Loucy (cell line): Measurements from ENCODE around the gene ST8SIA5.

ENCODE experiments used
- H2AFZ ChIP-seq: fragments of 200-600 bp; sonication (generic); 2 replicates; pipeline ENCODE4 v1.6.0; 2016; ENCODE audit warnings: antibody characterized with exemption, mild to moderate bottlenecking, low read length, moderate library complexity
- H3F3A ChIP-seq: fragments of 200-600 bp; 2 replicates; pipeline ENCODE4 v1.6.0; 2016; ENCODE audit warnings: antibody characterized with exemption, low read depth, mild to moderate bottlenecking
- H3K27me3 ChIP-seq: fragments of 200-600 bp; sonication (generic); 2 replicates; pipeline ENCODE4 v1.6.1; 2014; ENCODE audit warnings: low read length, mild to moderate bottlenecking; ENCODE audit not compliant: insufficient read depth, poor library complexity, severe bottlenecking
- H3K36me3 ChIP-seq: fragments of 200-600 bp; sonication (generic); 2 replicates; pipeline ENCODE4 v1.6.1; 2016; ENCODE audit warnings: low read length; ENCODE audit not compliant: insufficient read depth
- H3K4me1 ChIP-seq: fragments of 200-600 bp; sonication (generic); 2 replicates; pipeline ENCODE4 v1.5.1; 2014; ENCODE audit warnings: low read length, mild to moderate bottlenecking; ENCODE audit not compliant: insufficient read depth, poor library complexity, severe bottlenecking
- H3K4me2 ChIP-seq: fragments of 200-600 bp; sonication (generic); 2 replicates; pipeline ENCODE4 v1.6.0; 2014; ENCODE audit warnings: antibody characterized with exemption, low read length, low read depth, mild to moderate bottlenecking; ENCODE audit not compliant: poor library complexity, severe bottlenecking
- H3K4me3 ChIP-seq: fragments of 200-600 bp; sonication (generic); 2 replicates; pipeline ENCODE4 v1.5.1; 2014; ENCODE audit warnings: low read length, mild to moderate bottlenecking, mixed read lengths; ENCODE audit not compliant: poor library complexity, severe bottlenecking
- H3K79me2 ChIP-seq: fragments of 200-600 bp; sonication (generic); 2 replicates; pipeline ENCODE4 v1.6.1; 2014; ENCODE audit warnings: low read length; ENCODE audit not compliant: insufficient read depth
- H3K9ac ChIP-seq: fragments of 200-600 bp; sonication (generic); 2 replicates; pipeline ENCODE4 v1.6.0; 2014; ENCODE audit warnings: mild to moderate bottlenecking, low read depth, low read length, moderate library complexity; ENCODE audit not compliant: poor library complexity, severe bottlenecking
- H3K9me2 ChIP-seq: fragments of 200-600 bp; sonication (generic); replicated peaks from 2 replicates; pipeline ENCODE4 v1.6.1; 2016; ENCODE audit warnings: low read depth, low read length, mixed read lengths
- H3K9me3 ChIP-seq: fragments of 200-600 bp; sonication (generic); 2 replicates; pipeline ENCODE4 v1.6.1; 2014; ENCODE audit warnings: mild to moderate bottlenecking, antibody characterized with exemption, low read length, low read depth; ENCODE audit not compliant: insufficient read depth
- H4K20me1 ChIP-seq: fragments of 200-600 bp; sonication (generic); 2 replicates; pipeline ENCODE4 v1.6.0; 2014; ENCODE audit warnings: antibody characterized with exemption, low read length, mild to moderate bottlenecking; ENCODE audit not compliant: insufficient read depth, poor library complexity, severe bottlenecking
- EZH2phosphoT487 ChIP-seq: fragments of 200-600 bp; IDR thresholded peaks from 2 replicates; pipeline ENCODE4 v1.6.1; 2018; ENCODE audit warnings: antibody characterized with exemption, mild to moderate bottlenecking, moderate library complexity, borderline replicate concordance
- TF ChIP-seq, protein P1 (sequence below): fragments of 200-600 bp; sonication (generic); conservative IDR thresholded peaks from 2 replicates; pipeline ENCODE4 v1.5.1; 2014; ENCODE audit warnings: mild to moderate bottlenecking, antibody characterized with exemption, low read length

ST8SIA5 gene

DNA sequence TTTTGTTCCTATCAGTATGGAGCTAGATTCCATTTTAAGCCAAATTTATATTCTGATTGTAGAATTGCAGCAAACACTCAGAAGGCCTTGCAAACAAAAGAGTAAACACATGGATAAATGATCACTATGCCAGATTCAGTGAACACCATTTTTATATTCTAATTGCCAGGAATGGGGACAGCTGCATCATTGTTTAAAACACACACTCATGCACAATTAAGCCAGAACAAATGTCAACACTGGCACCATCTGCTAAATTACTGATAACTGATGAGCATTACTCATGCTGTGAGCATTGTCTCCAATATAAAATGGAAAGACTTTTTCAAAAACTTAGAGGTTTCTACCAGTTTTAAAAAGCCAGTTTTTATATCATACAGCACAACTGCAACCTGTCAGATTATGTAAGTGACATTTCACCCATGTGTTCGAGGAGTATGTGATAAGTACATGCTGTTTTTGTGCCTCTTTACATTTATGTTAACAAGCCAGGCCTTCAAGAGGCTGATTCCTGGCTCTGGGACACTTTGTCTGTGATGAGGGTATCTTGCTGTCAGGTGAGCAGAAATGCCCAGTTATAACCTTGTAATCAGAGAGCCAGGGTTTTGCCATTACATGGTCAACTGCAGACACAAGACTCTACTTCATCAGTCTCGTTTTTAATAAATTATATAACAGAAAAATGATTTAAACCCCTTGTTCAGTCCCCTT lies 4.4 kb upstream of the ST8SIA5 start:
- Histone ChIP-seq H3K36me3 (no peaks in the 10 kb centered on the region), H4K20me1 (no peaks in the 10 kb centered on the region), H3K9ac (no peak overlapping the region), H3K9me2 (no peaks in the 10 kb centered on the region), H3K4me2 (no peak overlapping the region), H3F3A (no peaks in the 10 kb centered on the region), H3K79me2 (no peaks in the 10 kb centered on the region), H3K4me1 (no peaks in the 10 kb centered on the region), H3K27me3 (no peaks in the 10 kb centered on the region), H3K9me3 (no peaks in the 10 kb centered on the region), H3K4me3 (no peak overlapping the region), H2AFZ (no peak overlapping the region)
- TF ChIP-seq, protein P1, sequence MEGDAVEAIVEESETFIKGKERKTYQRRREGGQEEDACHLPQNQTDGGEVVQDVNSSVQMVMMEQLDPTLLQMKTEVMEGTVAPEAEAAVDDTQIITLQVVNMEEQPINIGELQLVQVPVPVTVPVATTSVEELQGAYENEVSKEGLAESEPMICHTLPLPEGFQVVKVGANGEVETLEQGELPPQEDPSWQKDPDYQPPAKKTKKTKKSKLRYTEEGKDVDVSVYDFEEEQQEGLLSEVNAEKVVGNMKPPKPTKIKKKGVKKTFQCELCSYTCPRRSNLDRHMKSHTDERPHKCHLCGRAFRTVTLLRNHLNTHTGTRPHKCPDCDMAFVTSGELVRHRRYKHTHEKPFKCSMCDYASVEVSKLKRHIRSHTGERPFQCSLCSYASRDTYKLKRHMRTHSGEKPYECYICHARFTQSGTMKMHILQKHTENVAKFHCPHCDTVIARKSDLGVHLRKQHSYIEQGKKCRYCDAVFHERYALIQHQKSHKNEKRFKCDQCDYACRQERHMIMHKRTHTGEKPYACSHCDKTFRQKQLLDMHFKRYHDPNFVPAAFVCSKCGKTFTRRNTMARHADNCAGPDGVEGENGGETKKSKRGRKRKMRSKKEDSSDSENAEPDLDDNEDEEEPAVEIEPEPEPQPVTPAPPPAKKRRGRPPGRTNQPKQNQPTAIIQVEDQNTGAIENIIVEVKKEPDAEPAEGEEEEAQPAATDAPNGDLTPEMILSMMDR = no peak
- TF ChIP-seq EZH2phosphoT487 = no peak

DNA sequence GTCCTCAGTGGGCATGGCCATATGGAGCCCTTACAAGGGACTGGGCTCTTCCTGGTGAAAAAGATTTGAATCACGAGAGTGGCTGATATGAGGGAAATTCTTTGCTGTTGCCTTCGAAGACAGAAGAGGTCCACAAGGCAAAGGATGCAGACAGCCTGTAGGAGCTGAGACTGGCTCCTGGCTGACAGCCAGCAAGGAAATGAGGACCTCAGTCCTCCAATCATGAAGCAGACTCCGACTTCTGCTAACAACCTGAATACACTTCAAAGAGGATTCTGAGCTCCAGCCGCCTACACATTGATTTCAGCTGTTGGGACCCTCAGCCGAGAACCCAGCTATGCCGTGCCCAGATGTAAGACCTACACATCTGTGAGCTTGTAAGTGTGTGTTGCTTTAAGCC lies 3.0 kb upstream of the ST8SIA5 start:
- no peak for TF ChIP-seq EZH2phosphoT487
- TF ChIP-seq, protein P1 = no peak
- no peaks in the 10 kb centered on the region for H3K79me2 ChIP-seq
- no peaks in the 10 kb centered on the region for H3K4me1 ChIP-seq
- H3K36me3 ChIP-seq = no peaks in the 10 kb centered on the region
- no peaks in the 10 kb centered on the region for H3K9me2 ChIP-seq
- no peak overlapping the region for H3K4me2 ChIP-seq
- H2AFZ ChIP-seq = no peak overlapping the region
- no peaks in the 10 kb centered on the region for H3K27me3 ChIP-seq
- H3F3A ChIP-seq = no peaks in the 10 kb centered on the region
- H3K9ac ChIP-seq = no peak overlapping the region
- H3K9me3 ChIP-seq = no peaks in the 10 kb centered on the region
- H4K20me1 ChIP-seq = no peaks in the 10 kb centered on the region
- H3K4me3 ChIP-seq = no peak overlapping the region

DNA sequence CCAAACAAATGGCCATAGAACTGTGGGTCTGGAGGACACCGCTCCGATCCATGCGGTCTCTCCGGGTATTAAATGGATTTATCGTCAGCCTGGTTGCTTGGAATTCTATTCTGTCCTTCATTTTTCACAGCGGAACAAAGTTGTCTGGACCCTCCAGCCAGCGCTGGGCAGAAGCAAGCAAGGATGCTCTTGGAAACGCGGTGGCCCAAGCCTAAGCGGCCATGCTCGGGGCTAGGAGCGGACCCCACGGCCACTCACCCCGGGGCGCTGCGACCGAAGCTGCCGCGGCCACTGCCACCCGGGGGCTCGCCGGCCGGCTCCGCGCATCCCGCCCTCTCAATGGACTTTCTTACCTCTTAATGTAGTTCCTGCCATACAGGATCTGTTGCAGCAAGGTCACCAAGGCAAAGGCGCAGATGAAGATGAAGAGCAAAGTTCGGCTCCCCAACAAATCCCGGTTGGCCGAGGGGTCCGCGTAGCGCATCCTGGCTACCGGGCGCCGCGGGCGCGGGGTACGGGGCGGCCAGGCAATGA lies 761 bp downstream of the ST8SIA5 start:
- H2AFZ ChIP-seq = no peak overlapping the region
- H3K4me3 ChIP-seq = no peak overlapping the region
- no peaks in the 10 kb centered on the region for H3K9me2 ChIP-seq
- no peak for TF ChIP-seq EZH2phosphoT487
- TF ChIP-seq, protein P1 = no peak
- H3K4me2 ChIP-seq = no peak overlapping the region
- H3K9ac ChIP-seq = no peak overlapping the region
- H4K20me1 ChIP-seq = no peaks in the 10 kb centered on the region
- no peaks in the 10 kb centered on the region for H3K27me3 ChIP-seq
- no peaks in the 10 kb centered on the region for H3K4me1 ChIP-seq
- H3F3A ChIP-seq = no peaks in the 10 kb centered on the region
- H3K9me3 ChIP-seq = no peaks in the 10 kb centered on the region
- H3K36me3 ChIP-seq = no peaks in the 10 kb centered on the region
- no peaks in the 10 kb centered on the region for H3K79me2 ChIP-seq
